Endodermal cell (in vitro differentiated cells): ENCODE measurements around the gene TRMT2A. TPM values are rescaled to one million over a fixed set of nuclear protein-coding genes. Genes with fewer than 3 reads are reported as not detected.

Experiments used
- DNase-seq: peaks from one replicate; pipeline ENCODE4 v3.0.0-alpha.2; 2017
- H3K27ac ChIP-seq: 2 replicates; pipeline ENCODE4 v1.5.1; 2013; ENCODE audit warnings: mild to moderate bottlenecking, low read depth, low read length, moderate library complexity
- H3K27me3 ChIP-seq: 2 replicates; pipeline ENCODE4 v1.6.1; 2013; ENCODE audit warnings: mild to moderate bottlenecking, low read length, moderate library complexity; ENCODE audit not compliant: insufficient read depth, control insufficient read depth, poor library complexity, severe bottlenecking
- H3K36me3 ChIP-seq: 2 replicates; pipeline ENCODE4 v1.7.0; 2013; ENCODE audit warnings: mild to moderate bottlenecking, low read length, moderate library complexity; ENCODE audit not compliant: control insufficient read depth, insufficient read depth
- H3K4me1 ChIP-seq: one replicate; pipeline ENCODE4 v1.7.0; 2013; ENCODE audit warnings: low read length; ENCODE audit not compliant: control insufficient read depth, insufficient read depth
- H3K4me3 ChIP-seq: 2 replicates; pipeline ENCODE4 v1.5.1; 2013; ENCODE audit warnings: mild to moderate bottlenecking, low read length, moderate library complexity
- H3K9ac ChIP-seq: 2 replicates; pipeline ENCODE4 v1.6.1; 2013; ENCODE audit warnings: mild to moderate bottlenecking, low read length, moderate library complexity; ENCODE audit not compliant: poor library complexity, severe bottlenecking; ENCODE audit errors: extremely low read depth
- H3K9me3 ChIP-seq: 2 replicates; pipeline ENCODE4 v1.6.1; 2013; ENCODE audit warnings: mild to moderate bottlenecking, low read length, moderate library complexity; ENCODE audit not compliant: control insufficient read depth
- H3K27ac Mint-ChIP-seq: 2 replicates; pipeline ENCODE4 v1.8.0; 2020; ENCODE audit warnings: mixed read lengths
- H3K27me3 Mint-ChIP-seq: 2 replicates; pipeline ENCODE4 v1.8.0; 2021; ENCODE audit warnings: mild to moderate bottlenecking, mixed read lengths; ENCODE audit not compliant: insufficient read depth
- H3K36me3 Mint-ChIP-seq: 2 replicates; pipeline ENCODE4 v1.8.0; 2020; ENCODE audit warnings: low read depth, mixed read lengths
- H3K4me1 Mint-ChIP-seq: 2 replicates; pipeline ENCODE4 v1.8.0; 2020; ENCODE audit warnings: mixed read lengths
- H3K4me3 Mint-ChIP-seq: 2 replicates; pipeline ENCODE4 v1.8.0; 2020; ENCODE audit warnings: mild to moderate bottlenecking, moderate library complexity, mixed read lengths
- H3K9me3 Mint-ChIP-seq: 2 replicates; pipeline ENCODE4 v1.8.0; 2020; ENCODE audit warnings: mild to moderate bottlenecking, mixed read lengths
- CTCF ChIP-seq: fragments of 200-600 bp; sonication (generic); conservative IDR thresholded peaks from 2 replicates; pipeline ENCODE4 v1.5.0; 2021; ENCODE audit warnings: antibody characterized with exemption, mild to moderate bottlenecking
- WGBS, 2 experiments: methylation state at CpG; one replicate each; pipeline versions ENCODE4 v1.1.5 to v1.1.7; 2013; ENCODE audit warnings: missing lambda C conversion rate in 2 of 2, mixed read lengths in 1 of 2; ENCODE audit not compliant: insufficient coverage in 1 of 2, insufficient read length in 1 of 2; 5-methylcytosine and 5-hydroxymethylcytosine counted together
- total RNA-seq, 2 donors: library from RNA; stranded (reverse); fragmentation: NEBNext Ultra II Directional in 1 of 2; extraction: Animal tissue kit (Norgen Biotek cat#: 25700) in 1 of 2; gene quantifications; 2 replicates in 1 of 2; 3 replicates in 1 of 2; pipeline ENCODE4 v1.2.1, GENCODE V29; 2021

Gene TRMT2A
- total RNA-seq, 2 donors from 2014 or later = 45.6 to 55.2 TPM

- DNase-seq = no peak
- WGBS, 2 experiments = 0% methylated on average over 43 of the region's 43 CpGs; no CpG with 5 or more reads in 1 of the 2 experiments
These were observed 14.5 kb upstream of the TRMT2A start, which contains the start of gene ZDHHC8 for GRCh38 chr22:20131597-20131858. Gene ZDHHC8 (plus strand): TSS chr22:20131804. CDS start chr22:20131948, 144 bp downstream.

DNA sequence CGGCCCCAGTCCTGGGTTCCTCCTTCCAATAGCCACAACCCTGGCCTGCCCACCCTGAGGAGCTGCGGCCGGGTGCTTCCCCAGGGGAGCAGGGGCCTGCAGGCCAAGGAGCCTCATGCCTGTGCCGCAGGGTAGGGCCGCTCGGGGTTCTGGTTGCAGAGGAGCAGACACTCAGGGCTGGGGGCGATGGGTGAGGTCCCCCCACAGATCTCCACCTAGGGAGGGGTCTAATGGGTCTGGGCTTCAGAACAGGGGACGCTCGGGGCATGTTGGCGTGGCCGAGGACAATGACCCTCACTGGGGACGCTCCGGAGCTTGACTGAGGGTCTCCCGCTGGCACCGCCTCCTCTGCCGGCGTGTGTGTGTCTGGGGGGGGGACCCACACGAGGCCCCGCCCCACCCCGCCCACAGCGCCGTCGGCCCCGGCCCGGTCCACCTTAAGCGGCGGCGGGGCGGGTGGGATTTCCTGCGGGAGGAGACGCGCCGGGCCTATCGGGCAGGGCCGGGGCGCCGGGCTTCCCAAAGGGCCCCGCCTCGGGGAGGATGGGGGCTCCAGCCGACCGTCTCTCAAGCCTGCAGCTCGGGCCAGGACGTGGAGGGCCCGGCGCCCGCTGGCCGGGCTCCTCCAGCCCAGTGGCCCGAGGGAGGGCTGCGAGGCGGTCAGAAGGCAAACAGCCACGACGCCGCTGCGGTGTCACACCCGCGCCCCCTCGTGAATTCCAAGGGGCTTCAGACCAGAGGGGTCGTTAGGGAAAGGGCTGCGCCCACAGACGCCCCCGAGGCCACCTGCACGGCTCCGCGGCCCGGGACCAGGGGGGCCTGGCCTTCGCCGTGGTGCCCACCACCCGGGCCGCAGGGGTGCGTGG is 13.9 kb upstream of the TRMT2A start:
- Mint-ChIP-seq H3K9me3 (no peaks in the 10 kb centered on the region), H3K36me3 (peaks cover 22% of the 10 kb centered on the region), H3K27me3 (no peaks in the 10 kb centered on the region), H3K4me1 (no peaks in the 10 kb centered on the region), H3K27ac (no peak overlapping the region), H3K4me3 (peak overlapping the region; percentile 46)
- Histone ChIP-seq H3K4me1 (no peaks in the 10 kb centered on the region), H3K4me3 (peak overlapping the region; percentile 70), H3K36me3 (peaks cover 27% of the 10 kb centered on the region), H3K27ac (peak overlapping the region; percentile 73), H3K27me3 (no peaks in the 10 kb centered on the region), H3K9ac (no peak overlapping the region), H3K9me3 (no peaks in the 10 kb centered on the region)
- no peak for TF ChIP-seq CTCF
- peak; percentile 86 for DNase-seq
- WGBS, 2 experiments = 0 to 12% methylated on average over 9 to 69 of the region's 70 CpGs

More at GRCh38 chr22:20131597-20131858, 14.5 kb upstream of the TRMT2A start, which contains the start of gene ZDHHC8:
- Mint-ChIP-seq H3K4me3 (peak within 1 kb of the TSS; percentile 57), H3K27ac (no peak within 1 kb of the TSS), H3K4me1 (no peaks in the 10 kb centered on the region), H3K27me3 (no peaks in the 10 kb centered on the region), H3K36me3 (peaks cover 16% of the 10 kb centered on the region), H3K9me3 (no peaks in the 10 kb centered on the region)
- no peaks in the 10 kb centered on the region for H3K4me1 ChIP-seq
- peak within 1 kb of the TSS; percentile 6 for H3K9ac ChIP-seq
- H3K27me3 ChIP-seq = no peaks in the 10 kb centered on the region
- no peaks in the 10 kb centered on the region for H3K9me3 ChIP-seq
- H3K36me3 ChIP-seq = peaks cover 21% of the 10 kb centered on the region
- peak within 1 kb of the TSS; percentile 75 for H3K4me3 ChIP-seq
- peak within 1 kb of the TSS; percentile 73 for H3K27ac ChIP-seq
- no peak for TF ChIP-seq CTCF

- H3K4me1 Mint-ChIP-seq = no peaks in the 10 kb centered on the region
- Histone ChIP-seq H3K4me1 (no peaks in the 10 kb centered on the region), H3K9me3 (no peaks in the 10 kb centered on the region), H3K27ac (peak overlapping the region; percentile 57), H3K27me3 (no peaks in the 10 kb centered on the region), H3K4me3 (no peak overlapping the region), H3K9ac (no peak overlapping the region), H3K36me3 (peaks cover 33% of the 10 kb centered on the region)
- H3K4me3 Mint-ChIP-seq = peak overlapping the region; percentile 46
- DNase-seq = peak; percentile 68
- 92% methylated on average over 3 of the region's 3 CpGs; no CpG with 5 or more reads in 1 of the 2 experiments for WGBS, 2 experiments
- H3K36me3 Mint-ChIP-seq = peaks cover 27% of the 10 kb centered on the region
- no peaks in the 10 kb centered on the region for H3K27me3 Mint-ChIP-seq
- peak; percentile 16 for TF ChIP-seq CTCF
- H3K9me3 Mint-ChIP-seq = no peaks in the 10 kb centered on the region
- H3K27ac Mint-ChIP-seq = no peak overlapping the region
These were observed 13.3 kb upstream of the TRMT2A start for GRCh38 chr22:20130319-20130718.
